HG03175 (cell line): ENCODE measurements around the gene TCEAL9.
"Not testable (repeated sequence)": the region's sequence is repeated elsewhere in the genome, so short reads cannot be mapped to it uniquely, and the experiment has no call there.

Experiments used
- ATAC-seq: cut with Tn5 transposase; IDR thresholded peaks from one replicate; pipeline ENCODE4 v1.9.1; 2021; ENCODE audit warnings: mild to moderate bottlenecking, moderate library complexity; ENCODE audit not compliant: unreplicated experiment

The TCEAL9 gene

GRCh38 chrX:103356130-103356798 is at the start of gene TCEAL9:
Gene TCEAL9, plus strand, starts transcription at chrX:103356506. Its CDS starts 1,179 bp downstream, at chrX:103357685.
- ATAC-seq, result no peak

GRCh38 chrX:103309860-103310554 is 46.3 kb upstream of the TCEAL9 start:
- no peak for ATAC-seq

GRCh38 chrX:103310555-103311398 is 45.5 kb upstream of the TCEAL9 start, which contains the start of gene BEX2:
Gene BEX2, minus strand, starts transcription at chrX:103310990. Its CDS starts 1,014 bp downstream, at chrX:103309976.
- peak; percentile 98 for ATAC-seq

GRCh38 chrX:103311399-103311780 is 44.9 kb upstream of the TCEAL9 start:
- ATAC-seq, result no peak

- no peak for ATAC-seq
Observed at GRCh38 chrX:103329991-103330390, 26.3 kb upstream of the TCEAL9 start, which contains the start of gene TCEAL7. Gene TCEAL7, plus strand, starts transcription at chrX:103330239. Its CDS starts 1,165 bp downstream, at chrX:103331404.

GRCh38 chrX:103330681-103331288 is 25.5 kb upstream of the TCEAL9 start:
- ATAC-seq, result no peak

- no peak for ATAC-seq
Observed at GRCh38 chrX:103338663-103339062, 17.6 kb upstream of the TCEAL9 start.

- ATAC-seq, result peak; percentile 51
Observed at GRCh38 chrX:103343105-103343504, 13.2 kb upstream of the TCEAL9 start.

- ATAC-seq, result no peak
Observed at GRCh38 chrX:103344606-103345005, 11.7 kb upstream of the TCEAL9 start.

GRCh38 chrX:103347682-103348397 is 8.5 kb upstream of the TCEAL9 start:
- ATAC-seq, result no peak

GRCh38 chrX:103356858-103357257 is 552 bp downstream of the TCEAL9 start:
- ATAC-seq, result no peak

GRCh38 chrX:103357871-103358270 is 1.6 kb downstream of the TCEAL9 start:
- ATAC-seq, result no peak

GRCh38 chrX:103359605-103360004 is 3.3 kb downstream of the TCEAL9 start:
- ATAC-seq, result not testable (repeated sequence)

GRCh38 chrX:103360092-103360491 is 3.8 kb downstream of the TCEAL9 start:
- no peak for ATAC-seq

GRCh38 chrX:103360916-103361315 is 4.6 kb downstream of the TCEAL9 start:
- no peak for ATAC-seq

- ATAC-seq, result no peak
Observed at GRCh38 chrX:103361798-103362197, 5.5 kb downstream of the TCEAL9 start.

GRCh38 chrX:103362474-103362873 is 6.2 kb downstream of the TCEAL9 start:
- ATAC-seq, result no peak

GRCh38 chrX:103363046-103363445 is 6.7 kb downstream of the TCEAL9 start:
- ATAC-seq, result no peak

- ATAC-seq, result no peak
Observed at GRCh38 chrX:103367502-103367901, 11.2 kb downstream of the TCEAL9 start.

GRCh38 chrX:103369479-103369878 is 13.2 kb downstream of the TCEAL9 start:
- ATAC-seq, result no peak
